GM21367 (cell line): ENCODE data around the gene UBN1.
"Not testable (repeated sequence)": the region's sequence is repeated elsewhere in the genome, so short reads cannot be mapped to it uniquely, and the experiment has no call there.

Experiments
- ATAC-seq: cut with Tn5 transposase; IDR thresholded peaks from one replicate; pipeline ENCODE4 v1.9.1; 2021; ENCODE audit not compliant: unreplicated experiment

The UBN1 gene

DNA sequence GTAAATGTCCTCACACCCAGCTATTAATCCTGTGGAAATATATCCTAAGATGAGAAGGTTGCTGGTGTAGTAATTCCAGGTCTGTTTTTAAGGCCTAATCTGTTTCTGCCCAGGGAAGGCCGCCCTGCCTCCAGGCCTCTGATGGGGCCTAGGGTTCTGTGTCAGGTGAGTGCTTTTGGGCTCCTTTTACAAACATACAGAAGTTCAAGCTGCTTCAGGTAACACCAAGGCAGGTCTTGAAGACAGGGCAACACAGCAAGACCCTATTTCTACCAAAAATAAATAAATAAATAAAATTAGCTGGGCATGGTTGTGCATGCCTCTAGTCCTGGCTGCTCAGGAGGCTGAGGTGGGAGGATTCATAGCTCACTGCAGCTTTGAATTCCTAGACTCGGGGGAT, 80.4 kb downstream of the UBN1 start:
- ATAC-seq: no peak

DNA sequence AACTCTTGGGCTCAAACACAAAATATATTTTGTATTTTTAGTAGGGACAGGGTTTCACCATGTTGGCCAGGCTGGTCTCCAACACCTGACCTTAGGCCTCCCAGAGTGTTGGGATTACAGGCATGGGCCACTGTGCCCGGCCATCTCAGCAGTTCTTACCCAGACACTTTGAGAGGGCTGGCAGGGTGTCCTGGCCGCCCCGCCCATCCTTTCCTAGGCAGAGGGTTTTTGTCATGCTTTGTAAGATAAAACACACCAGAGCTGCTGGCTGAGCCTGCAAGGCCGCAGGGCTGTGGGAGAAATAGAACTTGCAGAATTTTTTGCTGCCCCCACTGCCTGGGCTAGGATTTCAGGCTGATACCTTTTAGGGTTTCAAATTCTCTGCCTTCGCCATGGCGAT, 80.9 kb downstream of the UBN1 start:
- ATAC-seq: no peak

DNA sequence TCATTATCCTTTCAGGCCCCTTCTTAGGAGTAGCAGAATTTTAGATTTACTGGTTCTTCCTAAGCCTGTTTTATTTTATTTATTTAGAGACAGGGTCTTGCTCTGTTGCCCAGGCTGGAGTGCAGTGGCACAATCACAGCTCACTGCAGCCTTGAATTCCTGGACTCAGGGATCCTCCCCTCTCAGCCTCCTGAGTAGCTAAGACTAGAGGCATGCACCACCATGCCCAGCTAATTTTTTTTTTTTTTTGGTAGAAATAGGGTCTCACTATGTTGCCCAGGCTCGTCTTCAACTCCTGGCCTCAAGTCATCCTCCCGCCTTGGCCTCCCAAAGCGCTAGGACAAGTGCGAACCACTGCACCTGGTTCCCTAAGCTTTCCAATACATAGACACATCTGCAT, 82.3 kb downstream of the UBN1 start:
- not testable (repeated sequence) for ATAC-seq

DNA sequence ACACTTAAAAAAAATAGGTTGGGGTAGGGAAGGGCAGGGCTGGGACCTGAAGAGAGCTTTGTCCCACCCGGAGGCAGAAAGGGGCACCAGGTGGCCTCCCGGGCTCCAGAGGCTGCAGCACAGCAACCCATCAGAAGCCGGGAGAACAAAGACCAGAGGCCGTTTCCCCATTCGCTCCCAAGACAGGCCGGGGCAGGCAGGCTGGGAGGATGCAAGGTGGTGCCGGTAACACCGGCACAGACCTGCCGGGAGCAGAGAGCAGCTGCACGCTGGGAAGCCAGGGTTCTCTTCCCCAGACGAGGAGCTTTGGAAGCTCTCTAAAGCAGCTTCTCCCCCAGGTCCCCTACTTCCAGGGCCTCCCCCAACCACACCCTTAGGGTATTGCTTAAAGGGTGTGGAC, 84.1 kb downstream of the UBN1 start:
- no peak for ATAC-seq
